Heart left ventricle (tissue), 16 donors: ENCODE measurements around the gene SLC35E3. TPM values are rescaled to one million over a fixed set of nuclear protein-coding genes. Genes with fewer than 3 reads are reported as not detected.

ENCODE experiments used
- ATAC-seq, 4 donors: fragments of 200-7000 bp; cut with Tn5 transposase; one replicate each; pipeline ENCODE4 v1.9.1; 2020 to 2022; ENCODE audit warnings: moderate library complexity in 4 of 4, mild to moderate bottlenecking in 3 of 4, moderate number of reproducible peaks in 1 of 4
- DNase-seq, 5 donors: peaks; one replicate each; pipeline ENCODE4 v3.0.0-alpha.2; 2020
- H3K27ac ChIP-seq, 12 donors: fragments of 200-600 bp; sonication (generic) in 4 of 12; one replicate each; pipeline versions ENCODE4 v1.5.0 to v1.8.0; 2016 to 2022; ENCODE audit warnings: mild to moderate bottlenecking in 2 of 12
- H3K27me3 ChIP-seq, 9 donors: fragments of 200-600 bp; sonication (generic) in 2 of 9; one replicate each; pipeline versions ENCODE4 v1.5.1 to v1.8.0; 2016 to 2022; ENCODE audit warnings: mild to moderate bottlenecking in 3 of 9
- H3K36me3 ChIP-seq, 9 donors: fragments of 200-600 bp; sonication (generic) in 2 of 9; one replicate each; pipeline versions ENCODE4 v1.5.0 to v1.8.0; 2018 to 2022; ENCODE audit warnings: mild to moderate bottlenecking in 2 of 9
- H3K4me1 ChIP-seq, 12 donors: fragments of 200-600 bp; sonication (generic) in 4 of 12; one replicate each; pipeline versions ENCODE4 v1.5.0 to v1.8.0; 2016 to 2022; ENCODE audit warnings: mild to moderate bottlenecking in 3 of 12
- H3K4me3 ChIP-seq, 12 donors: fragments of 200-600 bp; sonication (generic) in 4 of 12; one replicate each; pipeline versions ENCODE4 v1.5.0 to v1.8.0; 2017 to 2022; ENCODE audit warnings: mild to moderate bottlenecking in 9 of 12, moderate library complexity in 4 of 12
- H3K9me3 ChIP-seq, 12 donors: fragments of 200-600 bp; sonication (generic) in 4 of 12; one replicate each; pipeline versions ENCODE4 v1.5.0 to v1.8.0; 2016 to 2022; ENCODE audit warnings: mild to moderate bottlenecking in 1 of 12
- CTCF ChIP-seq, 12 donors: fragments of 200-600 bp; sonication (generic) in 4 of 12; IDR thresholded peaks; one replicate each; pipeline versions ENCODE4 v1.5.0 to v1.8.0; 2018 to 2022; ENCODE audit warnings: antibody characterized with exemption in 12 of 12, mild to moderate bottlenecking in 5 of 12
- POLR2A ChIP-seq, 2 donors: fragments of 450-650 bp; IDR thresholded peaks; one replicate each; pipeline ENCODE4 v1.6.1; 2017; ENCODE audit warnings: antibody characterized with exemption in 2 of 2, mild to moderate bottlenecking in 2 of 2, moderate library complexity in 2 of 2
- WGBS, 4 donors: extraction: QIAGEN DNeasy Blood & Tissue Kit in 2 of 4; methylation state at CpG; one replicate each; pipeline versions ENCODE4 v1.1.5 to v1.1.7; 2013 to 2018; 5-methylcytosine and 5-hydroxymethylcytosine counted together
- intact Hi-C, 10 donors: fragments of 100-400 bp; cut with DNase I; formaldehyde crosslinking; loops; one replicate each; pipeline versions ENCODE4 v1.11.1 to v1.14.2; 2022
- polyA plus RNA-seq, 2 donors: library from polyadenylated mRNA; stranded (reverse); fragments of 200-250 nt; gene quantifications; one replicate each; pipeline ENCODE4 v1.2.3, GENCODE V29; 2013
- total RNA-seq, 9 donors: library from RNA; depleted of rRNA in 2 of 9; stranded (reverse); fragments of >200 nt in 2 of 9; fragmentation: NEBNext Ultra II Directional in 3 of 9; extraction: Animal tissue kit (Norgen Biotek cat#: 25700) in 3 of 9; gene quantifications; one replicate each; pipeline versions ENCODE4 v1.1.0 to v1.2.4, GENCODE V29; 2016 to 2023
- donor health status: ischemic (EF 13 %, LVEDD 7.1; RV severe dilation, severe dysfunction).
- donor health status: healthy with polysubstance abuse.
- donor health status: DM: no; HTN: yes; CAD: no.
- donor health status: DM: no; HTN: no; CAD: no.
- donor health status: ischemic (EF 25% LVEDD 6.9; RV normal size, moderate dysfunction).
- donor health status: ischemic (EF 25% LVEDD 5.7; RV mildly dilated, moderate dysfunction).
- donor health status: healthy.
- donor health status: DM: yes; HTN: yes; CAD: no.
- donor health status: ischemic (EF 35%, LVEDD 5.7; RV mildly dilated, moderate dysfunction).
- donor health status: nonischemic (EF 11% LVEDD 7.7; RV severe dilation, severe dysfunction).
- donor health status: DM: yes; HTN: yes; CAD: no.
- donor health status: PGD.
- donor health status: ischemic (EF 29% LVEDD 5.4; RV normal size, mild dysfunction).
- donor health status: nonischemic (EF 23%, LVEDD 6.1; RV moderate dilation, normal function).

The SLC35E3 gene
- total and polyA plus RNA-seq, 11 donors: 2.6 to 8.6 (median 5.4) TPM

- TF ChIP-seq POLR2A (IDR thresholded peaks at IDR 0.05) (no peak), CTCF (IDR thresholded peaks at IDR 0.05) (no peak)
- peaks cover 0 to 3% (median 0%) of the 10 kb centered on the region in 9 donors for H3K36me3 ChIP-seq
- ATAC-seq (no peak), DNase-seq (no peak)
- no peak overlapping the region for H3K27ac ChIP-seq
- intact Hi-C loops: loop anchor here in 3 of 10 donors (5.0 to 10.0 kb wide), 3 partner anchors 57 to 469 kb away; partner anchors contain the start of genes SLC35E3 (in 2 of the 3) and MDM1 (in 1 of the 3)
- WGBS, 4 donors: 87 to 94% (median 92%) methylated on average over 5 of the region's 5 CpGs
- H3K4me3 ChIP-seq: no peak overlapping the region
- H3K9me3 ChIP-seq: no peaks in the 10 kb centered on the region
- peaks cover 0 to 12% (median 3%) of the 10 kb centered on the region in 12 donors for H3K4me1 ChIP-seq
- no peaks in the 10 kb centered on the region for H3K27me3 ChIP-seq
These were observed 58.1 kb downstream of the SLC35E3 start for GRCh38 chr12:68803948-68804656.

GRCh38 chr12:68804657-68805591 is 58.9 kb downstream of the SLC35E3 start:
- intact Hi-C loops: loop anchor here in 8 of 10 donors (5.0 to 10.0 kb wide), 3 partner anchors 58 to 470 kb away; partner anchors contain the start of genes SLC35E3 (in 7 of the 8) and MDM1 (in 1 of the 8)
- Histone ChIP-seq H3K27ac (no peak overlapping the region), H3K9me3 (peaks cover 0 to 5% (median 0%) of the 10 kb centered on the region in 12 donors), H3K36me3 (peaks cover 0 to 12% (median 5%) of the 10 kb centered on the region in 9 donors), H3K4me1 (peaks cover 0 to 19% (median 3%) of the 10 kb centered on the region in 12 donors), H3K27me3 (no peaks in the 10 kb centered on the region), H3K4me3 (no peak overlapping the region)
- ATAC-seq (no peak), DNase-seq (peak in 1 of 5 donors; percentile 26)
- WGBS, 4 donors: 76 to 83% (median 81%) methylated on average over 31 to 32 of the region's 32 CpGs
- TF ChIP-seq CTCF (IDR thresholded peaks at IDR 0.05) (no peak), POLR2A (IDR thresholded peaks at IDR 0.05) (no peak)

GRCh38 chr12:68805592-68806120 is 59.7 kb downstream of the SLC35E3 start:
- intact Hi-C loops: loop anchor here in 7 of 10 donors (5.0 to 10.0 kb wide), 3 partner anchors 58 to 471 kb away; partner anchors contain the start of genes SLC35E3 (in 6 of the 7) and MDM1 (in 1 of the 7)
- DNase-seq: no peak
- H3K27me3 ChIP-seq: no peaks in the 10 kb centered on the region
- no peak for ATAC-seq
- H3K4me1 ChIP-seq: peaks cover 0 to 25% (median 5%) of the 10 kb centered on the region in 12 donors
- TF ChIP-seq POLR2A (IDR thresholded peaks at IDR 0.05) (no peak), CTCF (IDR thresholded peaks at IDR 0.05) (no peak)
- 91 to 95% (median 93%) methylated on average over 7 of the region's 7 CpGs for WGBS, 4 donors
- H3K9me3 ChIP-seq: peaks cover 0 to 5% (median 0%) of the 10 kb centered on the region in 12 donors
- H3K27ac ChIP-seq: no peak overlapping the region
- peaks cover 0 to 19% (median 10%) of the 10 kb centered on the region in 9 donors for H3K36me3 ChIP-seq
- H3K4me3 ChIP-seq: no peak overlapping the region
